Measurements from ENCODE around the gene SSBP4.

Gene SSBP4

GRCh38 chr19:18477974-18478373 lies 58.8 kb downstream of the SSBP4 start:
- Histone ChIP-seq H3K36me3 (peaks cover 0 to 47% (median 19%) of the 10 kb centered on the region in 11 experiments; a peak in 13 of 22 replicates), H3K27me3 (no peaks in the 10 kb centered on the region), H3K4me3 (peak overlapping the region in 7 of 10 experiments; percentile 3 to 58 (median 33); a peak in 7 of 20 replicates), H3K4me2 (peak overlapping the region; percentile 86 to 99 (median 96)), H3K9me3 (replicated peaks in 1 of 11) (peaks cover 0 to 26% (median 0%) of the 10 kb centered on the region in 11 experiments; a peak in 7 of 22 replicates), H4K20me1 (peaks cover 0 to 37% (median 5%) of the 10 kb centered on the region in 11 experiments; a peak in 7 of 22 replicates), H3K4me1 (peaks cover 77 to 100% (median 92%) of the 10 kb centered on the region in 10 experiments), H3K9ac (peak overlapping the region; percentile 76 to 91 (median 85)), H3K27ac (peak overlapping the region; percentile 89 to 100 (median 98))
- TF ChIP-seq Cebpa-rat (IDR thresholded peaks at IDR 0.05): no peak

DNA sequence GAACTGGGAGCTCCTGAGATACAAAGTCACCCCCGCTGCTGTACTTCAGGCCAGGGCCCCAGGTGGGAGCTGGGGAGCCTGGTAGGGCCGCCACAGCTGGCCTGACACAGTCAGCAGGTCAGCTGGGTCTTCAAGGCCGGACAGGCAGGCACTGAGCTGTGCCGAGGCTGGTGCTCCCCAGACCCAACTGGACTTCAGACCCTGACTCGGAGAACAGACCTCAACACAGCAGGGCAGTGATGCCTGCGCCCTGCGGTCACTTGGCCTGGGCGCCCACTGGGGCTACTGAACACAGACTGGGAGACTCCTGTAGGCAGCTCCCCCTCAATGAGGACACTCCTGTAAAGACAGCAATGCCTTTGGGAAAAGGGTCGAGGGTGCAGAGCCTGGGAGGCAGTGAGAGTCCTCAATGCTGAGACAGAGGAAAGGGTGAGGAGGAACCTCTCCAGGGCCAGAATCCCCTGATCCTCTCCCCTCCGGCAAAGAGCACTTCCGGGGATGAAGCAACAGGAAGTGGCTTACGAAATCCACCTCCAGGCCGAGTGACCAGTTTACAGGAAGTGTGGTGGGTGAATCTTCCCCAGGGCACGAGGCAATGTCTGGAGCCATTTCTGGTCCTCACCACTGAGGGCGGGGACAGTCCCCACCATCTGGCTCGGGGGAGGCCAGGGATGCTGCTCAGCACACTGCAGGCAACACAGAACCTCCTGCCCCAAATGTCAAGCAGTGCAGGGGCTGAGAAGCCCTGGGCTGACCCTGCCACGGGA lies 59.5 kb downstream of the SSBP4 start:
- Histone ChIP-seq H3K4me2 (peak overlapping the region; percentile 86 to 99 (median 96)), H3K9me3 (replicated peaks in 1 of 11) (peaks cover 0 to 26% (median 0%) of the 10 kb centered on the region in 11 experiments; a peak in 7 of 22 replicates), H3K4me1 (peaks cover 84 to 100% (median 98%) of the 10 kb centered on the region in 10 experiments), H3K36me3 (peaks cover 0 to 42% (median 16%) of the 10 kb centered on the region in 11 experiments; a peak in 11 of 22 replicates), H3K27ac (peak overlapping the region; percentile 89 to 100 (median 98)), H4K20me1 (peaks cover 0 to 36% (median 0%) of the 10 kb centered on the region in 11 experiments; a peak in 5 of 22 replicates), H3K4me3 (peak overlapping the region in 7 of 10 experiments; percentile 23 to 58 (median 33); a peak in 14 of 20 replicates), H3K9ac (peak overlapping the region; percentile 80 to 91 (median 85)), H3K27me3 (no peaks in the 10 kb centered on the region)
- peak; percentile 95 to 99 (median 98) for TF ChIP-seq Cebpa-rat (IDR thresholded peaks at IDR 0.05)

DNA sequence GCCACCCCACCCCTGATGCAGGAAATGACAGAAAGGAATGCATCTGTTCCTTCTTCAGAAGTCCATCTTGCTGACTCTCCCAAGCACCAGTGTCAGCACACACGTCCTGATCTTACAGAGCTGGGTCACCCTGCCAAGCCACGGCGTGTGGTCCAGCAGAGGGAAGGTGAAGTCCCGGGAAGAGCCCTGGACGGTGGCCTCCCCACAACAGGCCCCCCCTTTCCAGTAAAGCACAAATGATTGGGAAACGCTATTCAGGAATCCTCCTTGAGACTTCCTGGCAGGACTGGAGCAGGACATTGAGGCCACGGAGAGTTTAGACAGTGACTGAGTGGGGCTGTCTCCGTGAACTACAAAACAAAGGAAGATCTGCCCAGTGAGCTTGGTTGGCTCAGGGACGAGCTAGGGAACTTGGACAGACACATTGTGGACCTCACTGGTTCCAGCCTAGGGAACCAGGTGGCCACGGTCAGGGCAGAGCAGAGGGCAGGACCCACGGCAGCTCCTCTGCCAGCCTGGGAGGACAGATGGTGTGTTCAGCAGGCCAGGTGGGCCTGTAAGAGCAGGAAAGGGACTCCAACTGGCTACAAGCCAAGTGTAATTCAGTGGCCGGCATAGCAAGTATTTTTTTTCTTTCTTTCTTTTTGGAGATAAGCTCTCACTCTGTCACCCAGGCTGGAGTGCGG lies 61.0 kb downstream of the SSBP4 start:
- peaks cover 90 to 100% (median 99%) of the 10 kb centered on the region in 10 experiments for H3K4me1 ChIP-seq
- H3K4me3 ChIP-seq: peak overlapping the region in 5 of 10 experiments; percentile 12 to 32 (median 20); a peak in 7 of 20 replicates
- H3K27me3 ChIP-seq: no peaks in the 10 kb centered on the region
- H3K4me2 ChIP-seq: peak overlapping the region; percentile 86 to 99 (median 96)
- peak overlapping the region; percentile 77 to 91 (median 85) for H3K9ac ChIP-seq
- H4K20me1 ChIP-seq: peaks cover 0 to 37% (median 0%) of the 10 kb centered on the region in 11 experiments; a peak in 5 of 22 replicates
- peaks cover 0 to 26% (median 0%) of the 10 kb centered on the region in 11 experiments; a peak in 7 of 22 replicates for H3K9me3 ChIP-seq (replicated peaks in 1 of 11)
- H3K27ac ChIP-seq: peak overlapping the region; percentile 85 to 100 (median 98)
- peaks cover 0 to 31% (median 14%) of the 10 kb centered on the region in 11 experiments; a peak in 11 of 22 replicates for H3K36me3 ChIP-seq
- peak in 1 of 11 experiments; percentile 43; a peak in 1 of 22 replicates for TF ChIP-seq Cebpa-rat (IDR thresholded peaks at IDR 0.05)

- Histone ChIP-seq H4K20me1 (peaks cover 0 to 42% (median 6%) of the 10 kb centered on the region in 11 experiments; a peak in 13 of 22 replicates), H3K27ac (peak overlapping the region; percentile 85 to 100 (median 98)), H3K27me3 (no peaks in the 10 kb centered on the region), H3K4me3 (no peak overlapping the region; a peak in 1 of 20 replicates), H3K9me3 (replicated peaks in 1 of 11) (peaks cover 0 to 25% (median 0%) of the 10 kb centered on the region in 11 experiments; a peak in 7 of 22 replicates), H3K4me2 (peak overlapping the region in 10 of 11 experiments; percentile 89 to 99 (median 96); a peak in 19 of 22 replicates), H3K9ac (peak overlapping the region in 9 of 11 experiments; percentile 78 to 91 (median 86); a peak in 13 of 22 replicates), H3K36me3 (peaks cover 0 to 22% (median 11%) of the 10 kb centered on the region in 11 experiments; a peak in 11 of 22 replicates), H3K4me1 (peaks cover 90 to 100% (median 99%) of the 10 kb centered on the region in 10 experiments)
- no peak for TF ChIP-seq Cebpa-rat (IDR thresholded peaks at IDR 0.05)
Observed at GRCh38 chr19:18481505-18482222, 62.5 kb downstream of the SSBP4 start.

- peak overlapping the region; percentile 66 to 100 (median 97) for H3K27ac ChIP-seq
- peak overlapping the region in 3 of 10 experiments; percentile 5 to 27 (median 10); a peak in 4 of 20 replicates for H3K4me3 ChIP-seq
- H3K9ac ChIP-seq: peak overlapping the region; percentile 10 to 78 (median 61); a peak in 17 of 22 replicates
- TF ChIP-seq Cebpa-rat (IDR thresholded peaks at IDR 0.05): peak in 2 of 11 experiments; percentile 16 to 28; a peak in 1 of 22 replicates
- peaks cover 2 to 59% (median 23%) of the 10 kb centered on the region in 11 experiments; a peak in 20 of 22 replicates for H4K20me1 ChIP-seq
- H3K36me3 ChIP-seq: peaks cover 0 to 18% (median 6%) of the 10 kb centered on the region in 11 experiments; a peak in 5 of 22 replicates
- peaks cover 0 to 9% (median 0%) of the 10 kb centered on the region in 11 experiments; a peak in 3 of 22 replicates for H3K9me3 ChIP-seq (replicated peaks in 1 of 11)
- no peaks in the 10 kb centered on the region for H3K27me3 ChIP-seq
- peak overlapping the region; percentile 39 to 98 (median 95) for H3K4me2 ChIP-seq
- H3K4me1 ChIP-seq: peaks cover 90 to 100% (median 99%) of the 10 kb centered on the region in 10 experiments
Observed at GRCh38 chr19:18483119-18483890, 64.1 kb downstream of the SSBP4 start.
